ENCODE data around the gene GPX8. TPM values are rescaled to one million over a fixed set of nuclear protein-coding genes. Genes with fewer than 3 reads are reported as not detected.

GPX8 gene
- total RNA-seq, 1 donor from 2014 or later, result 10.8 TPM

DNA sequence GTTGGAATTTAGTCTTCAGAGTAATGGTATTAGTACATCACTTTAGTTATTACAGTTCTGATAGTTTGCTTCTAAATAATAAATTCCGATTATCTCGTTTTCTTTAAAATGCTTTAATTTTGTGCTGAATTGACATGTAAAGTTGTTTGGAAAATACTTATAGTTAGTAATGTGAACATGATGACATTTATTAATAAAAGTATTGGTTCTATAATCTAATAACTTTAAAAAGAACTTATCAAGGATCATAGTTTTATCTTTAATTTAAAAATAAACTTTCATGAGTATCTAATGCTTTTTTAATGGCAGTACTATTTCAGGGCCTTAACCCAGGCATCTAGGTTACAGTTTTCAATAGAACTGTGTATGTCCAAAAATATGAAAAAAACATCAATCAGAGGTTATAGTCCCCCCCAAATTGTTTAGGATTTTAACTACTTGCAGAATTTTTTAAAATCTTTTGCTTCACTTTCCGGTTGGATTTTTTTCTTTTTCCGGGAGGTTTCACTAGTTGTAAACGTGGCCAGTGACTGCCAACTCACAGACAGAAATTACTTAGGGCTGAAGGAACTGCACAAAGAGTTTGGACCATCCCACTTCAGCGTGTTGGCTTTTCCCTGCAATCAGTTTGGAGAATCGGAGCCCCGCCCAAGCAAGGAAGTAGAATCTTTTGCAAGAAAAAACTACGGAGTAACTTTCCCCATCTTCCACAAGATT, 680 bp downstream of the GPX8 start:
- no peaks in the 10 kb centered on the region for H3K27me3 ChIP-seq (ENCODE audit: low read depth)
- H3K4me3 ChIP-seq, result peak overlapping the region; percentile 43
- DNase-seq (no peak), ATAC-seq (peak in 1 of 2 donors; percentile 56)
- no peaks in the 10 kb centered on the region for H3K9me3 ChIP-seq
- TF ChIP-seq, protein P1, sequence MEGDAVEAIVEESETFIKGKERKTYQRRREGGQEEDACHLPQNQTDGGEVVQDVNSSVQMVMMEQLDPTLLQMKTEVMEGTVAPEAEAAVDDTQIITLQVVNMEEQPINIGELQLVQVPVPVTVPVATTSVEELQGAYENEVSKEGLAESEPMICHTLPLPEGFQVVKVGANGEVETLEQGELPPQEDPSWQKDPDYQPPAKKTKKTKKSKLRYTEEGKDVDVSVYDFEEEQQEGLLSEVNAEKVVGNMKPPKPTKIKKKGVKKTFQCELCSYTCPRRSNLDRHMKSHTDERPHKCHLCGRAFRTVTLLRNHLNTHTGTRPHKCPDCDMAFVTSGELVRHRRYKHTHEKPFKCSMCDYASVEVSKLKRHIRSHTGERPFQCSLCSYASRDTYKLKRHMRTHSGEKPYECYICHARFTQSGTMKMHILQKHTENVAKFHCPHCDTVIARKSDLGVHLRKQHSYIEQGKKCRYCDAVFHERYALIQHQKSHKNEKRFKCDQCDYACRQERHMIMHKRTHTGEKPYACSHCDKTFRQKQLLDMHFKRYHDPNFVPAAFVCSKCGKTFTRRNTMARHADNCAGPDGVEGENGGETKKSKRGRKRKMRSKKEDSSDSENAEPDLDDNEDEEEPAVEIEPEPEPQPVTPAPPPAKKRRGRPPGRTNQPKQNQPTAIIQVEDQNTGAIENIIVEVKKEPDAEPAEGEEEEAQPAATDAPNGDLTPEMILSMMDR (IDR thresholded peaks at IDR 0.05), result no peak
- no peaks in the 10 kb centered on the region for H3K36me3 ChIP-seq
- no peaks in the 10 kb centered on the region for H3K4me1 ChIP-seq
- intact Hi-C loops (cut with DNase I), result no loop called here
- no peak overlapping the region for H3K27ac ChIP-seq

DNA sequence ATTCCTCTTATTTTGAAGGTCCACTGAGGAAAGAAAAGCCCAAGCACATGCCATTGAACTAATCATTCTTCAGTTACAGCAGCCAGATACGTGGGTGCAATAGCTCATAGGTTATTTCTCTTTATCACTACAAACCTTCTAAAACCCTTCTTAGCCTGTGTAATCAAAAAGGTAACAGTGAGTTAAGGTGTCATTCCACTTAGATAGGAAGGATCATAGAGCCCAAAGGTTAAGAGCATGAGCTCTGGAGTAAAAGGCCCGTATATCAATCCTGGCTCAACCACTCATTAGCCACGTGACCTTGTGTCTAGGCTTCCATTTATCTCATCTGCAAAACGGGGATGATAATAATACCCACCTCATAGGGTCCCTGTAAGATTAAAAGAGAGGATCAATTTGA, 2.7 kb downstream of the GPX8 start:
- Histone ChIP-seq H3K27ac (no peak overlapping the region), H3K27me3 (ENCODE audit: low read depth) (no peaks in the 10 kb centered on the region), H3K9me3 (no peaks in the 10 kb centered on the region), H3K4me3 (no peak overlapping the region), H3K4me1 (no peaks in the 10 kb centered on the region), H3K36me3 (peaks cover 4% of the 10 kb centered on the region)
- intact Hi-C loops (cut with DNase I), result no loop called here
- no peak for ATAC-seq
- TF ChIP-seq, protein P1 (IDR thresholded peaks at IDR 0.05), result no peak
- DNase-seq, result no peak

DNA sequence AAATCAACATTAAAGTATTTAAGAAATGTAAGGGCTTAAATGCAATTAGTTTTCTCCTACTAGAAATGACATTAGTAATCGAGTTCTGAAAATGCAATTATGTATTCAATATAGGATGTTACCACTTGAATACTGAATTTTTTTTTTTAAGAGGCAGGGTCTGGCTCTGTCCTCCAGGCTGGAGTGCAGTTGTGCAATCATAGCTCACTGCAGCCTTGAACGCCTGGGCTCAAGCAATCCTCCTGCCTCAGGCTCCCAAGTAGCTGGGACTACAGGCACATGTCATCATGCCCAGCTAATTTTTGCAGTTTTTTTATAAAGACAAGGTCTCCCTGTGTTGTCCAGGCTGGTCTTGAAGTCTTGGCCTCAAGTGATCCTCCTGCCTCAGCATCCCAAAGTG, 11.5 kb downstream of the GPX8 start:
- TF ChIP-seq, protein P1 (IDR thresholded peaks at IDR 0.05), result no peak
- DNase-seq, result no peak
- H3K36me3 ChIP-seq, result no peaks in the 10 kb centered on the region
- no peak overlapping the region for H3K27ac ChIP-seq
- intact Hi-C loops (cut with DNase I), result no loop called here
- H3K27me3 ChIP-seq (ENCODE audit: low read depth), result peaks cover 39% of the 10 kb centered on the region
- H3K4me1 ChIP-seq, result peaks cover 27% of the 10 kb centered on the region
- no peak overlapping the region for H3K4me3 ChIP-seq
- no peaks in the 10 kb centered on the region for H3K9me3 ChIP-seq
- ATAC-seq, result no peak

DNA sequence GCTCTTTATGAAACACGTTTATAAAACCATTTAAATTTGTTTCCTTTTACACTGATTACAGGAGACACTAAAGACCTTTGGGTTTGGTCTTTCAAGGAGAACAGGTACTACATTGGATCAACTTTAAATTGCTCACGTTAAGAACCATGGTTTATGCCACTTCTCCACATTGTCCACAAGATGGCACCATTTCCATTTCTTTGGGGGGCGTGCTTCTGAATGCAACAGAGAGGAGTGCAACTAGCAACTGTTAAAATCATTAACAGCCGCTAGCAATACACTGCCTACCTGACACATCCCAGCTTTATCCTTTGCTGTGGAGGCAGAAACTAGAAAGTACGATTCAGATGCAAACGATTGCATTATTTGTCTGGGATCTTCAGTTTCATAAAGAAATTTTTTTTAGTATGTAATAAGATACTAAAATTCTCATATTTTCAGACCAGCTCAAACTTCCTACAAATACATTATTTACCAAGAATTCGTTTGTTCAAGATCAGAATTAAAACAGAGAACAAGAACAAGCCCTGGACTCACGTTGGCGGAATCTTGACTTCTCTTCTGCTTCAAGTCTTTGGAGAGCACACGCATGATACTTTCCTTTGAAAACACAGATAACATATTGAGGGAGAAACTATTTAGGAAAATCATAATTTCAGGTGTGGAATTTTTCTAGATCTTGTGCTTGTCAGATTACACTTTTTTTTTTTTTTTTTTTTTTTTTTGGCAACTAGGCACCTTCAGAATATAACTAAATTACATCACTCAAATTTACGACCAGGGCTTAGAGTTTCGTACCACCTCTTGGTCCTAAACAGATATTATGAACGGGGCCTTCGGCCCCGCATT, 12.3 kb downstream of the GPX8 start:
- TF ChIP-seq, protein P1 (IDR thresholded peaks at IDR 0.05), result peak; percentile 87
- ATAC-seq (peak; percentile 90 to 93), DNase-seq (no peak)
- H3K27me3 ChIP-seq (ENCODE audit: low read depth), result peaks cover 47% of the 10 kb centered on the region
- intact Hi-C loops (cut with DNase I), result no loop called here
- H3K4me3 ChIP-seq, result peak overlapping the region; percentile 54
- H3K9me3 ChIP-seq, result no peaks in the 10 kb centered on the region
- H3K36me3 ChIP-seq, result no peaks in the 10 kb centered on the region
- peaks cover 33% of the 10 kb centered on the region for H3K4me1 ChIP-seq
- no peak overlapping the region for H3K27ac ChIP-seq

DNA sequence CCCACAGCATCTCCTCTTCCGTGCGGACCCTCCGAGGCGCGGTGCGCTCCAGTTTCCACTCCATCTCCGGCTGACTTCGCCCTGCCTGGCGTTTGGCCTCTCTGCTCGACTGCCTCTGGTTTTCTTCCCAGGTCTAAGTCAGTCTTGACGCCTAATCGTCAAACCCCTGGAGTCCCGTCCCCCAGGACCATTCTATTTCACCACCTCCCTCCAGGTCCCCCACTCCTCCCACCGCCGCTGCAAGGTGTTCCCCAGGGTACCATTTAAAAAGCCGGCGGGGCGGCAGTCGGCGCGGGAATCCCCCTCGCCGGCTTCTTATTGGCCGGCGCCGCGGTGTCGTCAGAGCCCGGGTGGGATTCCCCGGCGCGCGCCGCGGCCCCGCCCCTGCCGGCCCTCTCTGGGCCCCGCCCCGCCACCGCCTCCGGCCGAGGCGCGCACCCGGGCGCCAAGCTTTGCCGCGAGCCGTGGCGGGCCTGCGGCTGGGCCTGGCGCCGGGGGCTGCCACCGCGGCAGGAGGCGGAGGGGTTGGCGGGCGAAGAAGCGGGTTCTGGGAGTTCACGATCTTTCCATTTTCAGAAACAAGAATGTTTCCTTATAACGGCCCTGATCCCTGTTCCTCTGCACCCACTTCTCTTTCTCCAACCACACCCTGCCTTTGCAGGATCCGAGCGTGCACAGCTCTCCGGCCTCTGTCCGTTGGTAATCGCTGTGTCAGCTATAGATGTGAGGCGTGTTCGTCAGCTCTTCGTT, 13.1 kb downstream of the GPX8 start, which contains the start of gene CDC20B:
Gene CDC20B (minus strand): TSS at position 241 of the 750 bp plus-strand sequence. CDS start 177 bp downstream, at position 64.
- peak; percentile 64 for DNase-seq
- intact Hi-C loops (cut with DNase I), result no loop called here
- H3K27me3 ChIP-seq (ENCODE audit: low read depth), result peaks cover 55% of the 10 kb centered on the region

More for the DNA sequence above, 13.1 kb downstream of the GPX8 start, which contains the start of gene CDC20B:
- Histone ChIP-seq H3K36me3 (no peaks in the 10 kb centered on the region), H3K9me3 (no peaks in the 10 kb centered on the region), H3K4me1 (peaks cover 33% of the 10 kb centered on the region), H3K4me3 (peak within 1 kb of the TSS; percentile 54), H3K27ac (no peak within 1 kb of the TSS)
- TF ChIP-seq, protein P1 (IDR thresholded peaks at IDR 0.05), result no peak
- peak; percentile 94 to 96 for ATAC-seq

Measured in lower lobe of right lung (tissue), 2 donors.